ENCODE data around the gene CRYGN. TPM values are rescaled to one million over a fixed set of nuclear protein-coding genes. Genes with fewer than 3 reads are reported as not detected.

Gene CRYGN
- total and polyA plus RNA-seq, 2 experiments from 2014 or later, result 0.59 to 1.5 TPM

GRCh38 chr7:151403764-151404163, 36.2 kb downstream of the CRYGN start (continued):
- TF ChIP-seq, protein P1, sequence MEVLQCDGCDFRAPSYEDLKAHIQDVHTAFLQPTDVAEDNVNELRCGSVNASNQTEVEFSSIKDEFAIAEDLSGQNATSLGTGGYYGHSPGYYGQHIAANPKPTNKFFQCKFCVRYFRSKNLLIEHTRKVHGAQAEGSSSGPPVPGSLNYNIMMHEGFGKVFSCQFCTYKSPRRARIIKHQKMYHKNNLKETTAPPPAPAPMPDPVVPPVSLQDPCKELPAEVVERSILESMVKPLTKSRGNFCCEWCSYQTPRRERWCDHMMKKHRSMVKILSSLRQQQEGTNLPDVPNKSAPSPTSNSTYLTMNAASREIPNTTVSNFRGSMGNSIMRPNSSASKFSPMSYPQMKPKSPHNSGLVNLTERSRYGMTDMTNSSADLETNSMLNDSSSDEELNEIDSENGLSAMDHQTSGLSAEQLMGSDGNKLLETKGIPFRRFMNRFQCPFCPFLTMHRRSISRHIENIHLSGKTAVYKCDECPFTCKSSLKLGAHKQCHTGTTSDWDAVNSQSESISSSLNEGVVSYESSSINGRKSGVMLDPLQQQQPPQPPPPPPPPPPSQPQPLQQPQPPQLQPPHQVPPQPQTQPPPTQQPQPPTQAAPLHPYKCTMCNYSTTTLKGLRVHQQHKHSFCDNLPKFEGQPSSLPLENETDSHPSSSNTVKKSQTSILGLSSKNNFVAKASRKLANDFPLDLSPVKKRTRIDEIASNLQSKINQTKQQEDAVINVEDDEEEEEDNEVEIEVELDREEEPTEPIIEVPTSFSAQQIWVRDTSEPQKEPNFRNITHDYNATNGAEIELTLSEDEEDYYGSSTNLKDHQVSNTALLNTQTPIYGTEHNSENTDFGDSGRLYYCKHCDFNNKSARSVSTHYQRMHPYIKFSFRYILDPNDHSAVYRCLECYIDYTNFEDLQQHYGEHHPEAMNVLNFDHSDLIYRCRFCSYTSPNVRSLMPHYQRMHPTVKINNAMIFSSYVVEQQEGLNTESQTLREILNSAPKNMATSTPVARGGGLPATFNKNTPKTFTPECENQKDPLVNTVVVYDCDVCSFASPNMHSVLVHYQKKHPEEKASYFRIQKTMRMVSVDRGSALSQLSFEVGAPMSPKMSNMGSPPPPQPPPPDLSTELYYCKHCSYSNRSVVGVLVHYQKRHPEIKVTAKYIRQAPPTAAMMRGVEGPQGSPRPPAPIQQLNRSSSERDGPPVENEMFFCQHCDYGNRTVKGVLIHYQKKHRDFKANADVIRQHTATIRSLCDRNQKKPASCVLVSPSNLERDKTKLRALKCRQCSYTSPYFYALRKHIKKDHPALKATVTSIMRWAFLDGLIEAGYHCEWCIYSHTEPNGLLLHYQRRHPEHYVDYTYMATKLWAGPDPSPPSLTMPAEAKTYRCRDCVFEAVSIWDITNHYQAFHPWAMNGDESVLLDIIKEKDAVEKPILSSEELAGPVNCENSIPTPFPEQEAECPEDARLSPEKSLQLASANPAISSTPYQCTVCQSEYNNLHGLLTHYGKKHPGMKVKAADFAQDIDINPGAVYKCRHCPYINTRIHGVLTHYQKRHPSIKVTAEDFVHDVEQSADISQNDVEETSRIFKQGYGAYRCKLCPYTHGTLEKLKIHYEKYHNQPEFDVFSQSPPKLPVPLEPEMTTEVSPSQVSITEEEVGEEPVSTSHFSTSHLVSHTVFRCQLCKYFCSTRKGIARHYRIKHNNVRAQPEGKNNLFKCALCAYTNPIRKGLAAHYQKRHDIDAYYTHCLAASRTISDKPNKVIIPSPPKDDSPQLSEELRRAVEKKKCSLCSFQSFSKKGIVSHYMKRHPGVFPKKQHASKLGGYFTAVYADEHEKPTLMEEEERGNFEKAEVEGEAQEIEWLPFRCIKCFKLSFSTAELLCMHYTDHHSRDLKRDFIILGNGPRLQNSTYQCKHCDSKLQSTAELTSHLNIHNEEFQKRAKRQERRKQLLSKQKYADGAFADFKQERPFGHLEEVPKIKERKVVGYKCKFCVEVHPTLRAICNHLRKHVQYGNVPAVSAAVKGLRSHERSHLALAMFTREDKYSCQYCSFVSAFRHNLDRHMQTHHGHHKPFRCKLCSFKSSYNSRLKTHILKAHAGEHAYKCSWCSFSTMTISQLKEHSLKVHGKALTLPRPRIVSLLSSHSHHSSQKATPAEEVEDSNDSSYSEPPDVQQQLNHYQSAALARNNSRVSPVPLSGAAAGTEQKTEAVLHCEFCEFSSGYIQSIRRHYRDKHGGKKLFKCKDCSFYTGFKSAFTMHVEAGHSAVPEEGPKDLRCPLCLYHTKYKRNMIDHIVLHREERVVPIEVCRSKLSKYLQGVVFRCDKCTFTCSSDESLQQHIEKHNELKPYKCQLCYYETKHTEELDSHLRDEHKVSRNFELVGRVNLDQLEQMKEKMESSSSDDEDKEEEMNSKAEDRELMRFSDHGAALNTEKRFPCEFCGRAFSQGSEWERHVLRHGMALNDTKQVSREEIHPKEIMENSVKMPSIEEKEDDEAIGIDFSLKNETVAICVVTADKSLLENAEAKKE (CRISPR knock-in tag; IDR thresholded peaks at IDR 0.05), result no peak
- TF ChIP-seq CREB1 (CRISPR knock-in tag; IDR thresholded peaks at IDR 0.05; ENCODE audit: low read depth), result no peak
- no peak for TF ChIP-seq STAT1 (IDR thresholded peaks at IDR 0.05; ENCODE audit: unreplicated experiment)
- no peak for TF ChIP-seq JUNB (IDR thresholded peaks at IDR 0.05; ENCODE audit: unreplicated experiment)
- TF ChIP-seq EZH2 (IDR thresholded peaks at IDR 0.05; ENCODE audit: low read depth, unreplicated experiment), result no peak

DNA sequence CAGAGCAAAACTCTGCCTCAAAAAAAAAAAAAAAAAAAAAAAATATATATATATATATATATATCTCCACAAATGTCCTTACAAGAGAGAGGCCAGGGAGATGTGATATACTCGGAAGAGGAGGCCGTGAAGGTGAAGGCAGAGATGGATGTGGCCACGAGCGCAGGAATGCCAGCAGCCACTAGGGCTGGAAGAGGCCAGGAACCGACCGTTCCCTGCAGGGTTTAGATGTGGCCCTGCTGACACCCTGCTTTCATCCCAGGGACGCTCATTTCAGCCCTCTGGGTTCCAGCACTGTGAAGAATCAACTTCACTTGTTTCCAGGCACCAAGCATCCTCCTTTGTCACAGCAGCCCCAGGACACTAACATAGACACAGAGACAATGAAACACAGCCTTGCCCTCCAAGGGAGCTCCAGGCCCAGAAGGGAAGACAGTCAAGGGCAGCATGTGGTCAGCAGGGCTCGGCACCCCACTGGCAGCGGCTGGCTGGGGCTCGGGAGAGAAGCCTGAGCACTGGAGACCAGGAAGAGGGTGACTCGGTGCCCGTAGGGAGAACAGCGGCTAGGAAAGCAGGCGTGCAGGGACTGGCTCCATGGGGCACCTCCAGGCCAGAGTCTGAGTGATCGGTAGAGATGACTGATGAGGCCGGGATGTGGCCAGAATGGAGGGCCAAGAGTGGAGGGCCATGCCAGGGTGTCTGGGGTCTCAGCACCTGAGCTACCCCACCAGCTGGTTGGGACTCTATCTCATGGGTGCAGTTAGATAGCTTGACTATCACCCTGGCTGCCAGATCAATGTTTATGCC, 37.7 kb downstream of the CRYGN start:
- peak; percentile 44 for DNase-seq (ENCODE audit: low spot score)

More for the DNA sequence above, 37.7 kb downstream of the CRYGN start:
- Mint-ChIP-seq H3K27ac (no peak overlapping the region), H3K4me3 (no peak overlapping the region), H3K9me3 (no peaks in the 10 kb centered on the region), H3K4me1 (peaks cover 33% of the 10 kb centered on the region), H3K36me3 (ENCODE audit: low read depth) (peaks cover 10% of the 10 kb centered on the region), H3K27me3 (ENCODE audit: insufficient read depth, low read depth, poor library complexity) (peaks cover 27% of the 10 kb centered on the region)
- Histone ChIP-seq H3K4me2 (no peak overlapping the region), H4K20me1 (replicated peaks; ENCODE audit: insufficient read depth) (no peaks in the 10 kb centered on the region), H3K79me2 (replicated peaks; ENCODE audit: insufficient read depth) (no peaks in the 10 kb centered on the region), H3K27ac (ENCODE audit: low read depth) (no peak overlapping the region), H3K4me3 (no peak overlapping the region), H3K9me2 (ENCODE audit: insufficient read depth) (no peaks in the 10 kb centered on the region), H3K36me3 (ENCODE audit: insufficient read depth) (no peaks in the 10 kb centered on the region), H3K27me3 (ENCODE audit: insufficient read depth) (no peaks in the 10 kb centered on the region), H3F3A (replicated peaks; ENCODE audit: low read depth) (peaks cover 10% of the 10 kb centered on the region; the same call in 1 of the 2 replicates), H2AFZ (no peak overlapping the region), H3K4me1 (ENCODE audit: insufficient read depth) (no peaks in the 10 kb centered on the region)
- TF ChIP-seq POLR2AphosphoS5 (IDR thresholded peaks at IDR 0.05; ENCODE audit: low read depth), result no peak
- TF ChIP-seq ZNF331 (CRISPR knock-in tag; IDR thresholded peaks at IDR 0.05; ENCODE audit: low read depth), result no peak
- no peak for TF ChIP-seq ETS1 (IDR thresholded peaks at IDR 0.05)
- no peak for TF ChIP-seq EZH2 (IDR thresholded peaks at IDR 0.05; ENCODE audit: low read depth, unreplicated experiment)
- TF ChIP-seq CREB1 (CRISPR knock-in tag; IDR thresholded peaks at IDR 0.05; ENCODE audit: low read depth), result no peak
- no peak for TF ChIP-seq ZNF114 (CRISPR knock-in tag; IDR thresholded peaks at IDR 0.05)
- ATAC-seq, result no peak

Data from GM23338 (cell line).